GM18907 (cell line): Measurements from ENCODE around the gene ZZZ3.
A peak's percentile ranks its signal among the peaks of the same experiment; 100 is the strongest.
"Not testable (repeated sequence)": the region's sequence is repeated elsewhere in the genome, so short reads cannot be mapped to it uniquely, and the experiment has no call there.

ENCODE experiments used
- ATAC-seq: cut with Tn5 transposase; IDR thresholded peaks from one replicate; pipeline ENCODE4 v1.9.1; 2021; ENCODE audit warnings: mild to moderate bottlenecking, moderate library complexity; ENCODE audit not compliant: unreplicated experiment

The ZZZ3 gene

GRCh38 chr1:77682460-77683159 lies at the start of gene ZZZ3:
ZZZ3 (minus strand) TSS chr1:77682658; CDS start chr1:77633354, 49,304 bp downstream.
- peak; percentile 85 for ATAC-seq

GRCh38 chr1:77732090-77732489 lies 49.6 kb upstream of the ZZZ3 start:
- ATAC-seq: no peak

GRCh38 chr1:77725706-77726105 lies 43.2 kb upstream of the ZZZ3 start:
- no peak for ATAC-seq

- no peak for ATAC-seq
Observed at GRCh38 chr1:77718181-77718580, 35.7 kb upstream of the ZZZ3 start.

- ATAC-seq: no peak
Observed at GRCh38 chr1:77716065-77716464, 33.6 kb upstream of the ZZZ3 start.

- no peak for ATAC-seq
Observed at GRCh38 chr1:77709727-77710126, 27.3 kb upstream of the ZZZ3 start.

GRCh38 chr1:77706321-77706720 lies 23.9 kb upstream of the ZZZ3 start:
- ATAC-seq: no peak

- no peak for ATAC-seq
Observed at GRCh38 chr1:77704736-77705135, 22.3 kb upstream of the ZZZ3 start.

GRCh38 chr1:77699673-77700072 lies 17.2 kb upstream of the ZZZ3 start:
- not testable (repeated sequence) for ATAC-seq

- no peak for ATAC-seq
Observed at GRCh38 chr1:77697441-77697840, 15.0 kb upstream of the ZZZ3 start.

- no peak for ATAC-seq
Observed at GRCh38 chr1:77688939-77689338, 6.5 kb upstream of the ZZZ3 start.

GRCh38 chr1:77687519-77687906 lies 5.1 kb upstream of the ZZZ3 start:
- no peak for ATAC-seq

- no peak for ATAC-seq
Observed at GRCh38 chr1:77686796-77687518, 4.5 kb upstream of the ZZZ3 start.

- peak; percentile 82 for ATAC-seq
Observed at GRCh38 chr1:77683160-77684148, 996 bp upstream of the ZZZ3 start.

GRCh38 chr1:77680173-77680572 lies 2.3 kb downstream of the ZZZ3 start:
- ATAC-seq: no peak

- ATAC-seq: no peak
Observed at GRCh38 chr1:77678660-77679610, 3.5 kb downstream of the ZZZ3 start.

GRCh38 chr1:77674807-77675206 lies 7.7 kb downstream of the ZZZ3 start:
- ATAC-seq: not testable (repeated sequence)

GRCh38 chr1:77673716-77674355 lies 8.6 kb downstream of the ZZZ3 start:
- no peak for ATAC-seq

- ATAC-seq: no peak
Observed at GRCh38 chr1:77673030-77673429, 9.4 kb downstream of the ZZZ3 start.

- ATAC-seq: peak; percentile 36
Observed at GRCh38 chr1:77672374-77672773, 10.1 kb downstream of the ZZZ3 start.
